NB4 (cell line): ENCODE results near the gene ASCC1.

Experiments
- POLR2A ChIP-seq: IDR thresholded peaks from 2 replicates; pipeline ENCODE4 v1.6.1; 2011; ENCODE audit warnings: mild to moderate bottlenecking; ENCODE audit not compliant: insufficient read length; ENCODE audit errors: extremely low read depth
- TF ChIP-seq, protein P1 (sequence below): IDR thresholded peaks from one replicate; pipeline ENCODE4 v1.5.1; 2012; ENCODE audit warnings: low read depth, low read length

DNA sequence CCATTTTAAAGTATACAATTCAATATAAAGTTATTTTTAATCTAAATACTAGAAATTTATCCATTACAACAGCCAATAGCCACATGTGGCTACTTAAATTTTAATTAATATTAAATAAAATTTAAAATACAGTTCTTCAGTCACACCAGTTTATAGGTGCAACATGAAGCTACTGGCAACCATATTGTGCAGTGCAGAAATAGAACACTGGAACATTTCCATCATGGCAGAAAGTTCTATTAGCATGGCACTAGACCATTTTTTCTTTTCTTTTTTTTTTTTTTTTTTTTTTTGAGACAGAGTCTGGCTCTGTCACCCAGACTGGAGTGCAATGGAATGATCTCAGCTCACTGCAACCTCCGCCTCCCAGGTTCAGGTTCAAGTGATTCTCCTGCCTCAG lies 5.2 kb upstream of the ASCC1 start:
- TF ChIP-seq, protein P1, sequence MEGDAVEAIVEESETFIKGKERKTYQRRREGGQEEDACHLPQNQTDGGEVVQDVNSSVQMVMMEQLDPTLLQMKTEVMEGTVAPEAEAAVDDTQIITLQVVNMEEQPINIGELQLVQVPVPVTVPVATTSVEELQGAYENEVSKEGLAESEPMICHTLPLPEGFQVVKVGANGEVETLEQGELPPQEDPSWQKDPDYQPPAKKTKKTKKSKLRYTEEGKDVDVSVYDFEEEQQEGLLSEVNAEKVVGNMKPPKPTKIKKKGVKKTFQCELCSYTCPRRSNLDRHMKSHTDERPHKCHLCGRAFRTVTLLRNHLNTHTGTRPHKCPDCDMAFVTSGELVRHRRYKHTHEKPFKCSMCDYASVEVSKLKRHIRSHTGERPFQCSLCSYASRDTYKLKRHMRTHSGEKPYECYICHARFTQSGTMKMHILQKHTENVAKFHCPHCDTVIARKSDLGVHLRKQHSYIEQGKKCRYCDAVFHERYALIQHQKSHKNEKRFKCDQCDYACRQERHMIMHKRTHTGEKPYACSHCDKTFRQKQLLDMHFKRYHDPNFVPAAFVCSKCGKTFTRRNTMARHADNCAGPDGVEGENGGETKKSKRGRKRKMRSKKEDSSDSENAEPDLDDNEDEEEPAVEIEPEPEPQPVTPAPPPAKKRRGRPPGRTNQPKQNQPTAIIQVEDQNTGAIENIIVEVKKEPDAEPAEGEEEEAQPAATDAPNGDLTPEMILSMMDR: no peak
- TF ChIP-seq POLR2A: no peak
